COLO668 (cell line): ENCODE data around the gene DLGAP3.

Experiments used
- DNase-seq: peaks from one replicate; lab custom pipeline; 2025; ENCODE audit not compliant: unreplicated experiment; lab: John Stamatoyannopoulos, UW

DLGAP3 gene

DNA sequence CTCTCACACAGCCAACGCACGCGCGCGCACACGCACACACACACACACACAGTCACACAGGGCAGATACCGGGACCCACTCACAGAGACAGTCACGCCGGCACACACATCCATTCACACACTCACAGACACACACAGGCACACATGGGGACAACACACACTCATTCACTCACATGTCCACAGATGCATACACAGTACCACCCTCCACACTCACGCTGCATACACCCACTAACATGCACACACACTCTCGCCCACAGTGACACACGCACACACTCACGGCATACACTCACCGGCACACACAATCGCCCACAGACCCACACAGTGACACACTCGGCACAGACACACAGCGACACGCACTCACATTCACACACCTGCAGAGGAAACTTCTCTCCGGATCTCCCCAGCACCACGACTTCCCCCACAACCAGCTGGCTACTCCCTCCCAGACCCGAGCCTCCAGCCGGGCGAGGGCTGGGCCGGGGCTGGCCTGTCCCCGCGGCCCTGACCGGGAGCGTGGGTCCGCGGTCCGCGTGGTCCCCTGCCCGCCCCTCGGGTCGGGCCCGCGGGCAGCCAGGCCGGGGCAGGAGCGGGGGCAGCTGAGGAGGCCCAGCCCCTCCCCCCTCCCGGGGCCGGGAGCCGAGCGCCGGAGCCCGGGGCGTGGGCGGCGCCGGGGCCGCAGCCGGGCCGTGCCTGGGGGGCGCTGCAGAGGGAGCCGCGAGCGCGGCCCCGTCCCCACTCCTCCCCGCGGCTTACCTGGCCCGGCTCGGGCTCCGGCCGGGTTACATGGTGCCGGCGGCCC is 552 bp downstream of the DLGAP3 start:
- DNase-seq = peak; percentile 62

DNA sequence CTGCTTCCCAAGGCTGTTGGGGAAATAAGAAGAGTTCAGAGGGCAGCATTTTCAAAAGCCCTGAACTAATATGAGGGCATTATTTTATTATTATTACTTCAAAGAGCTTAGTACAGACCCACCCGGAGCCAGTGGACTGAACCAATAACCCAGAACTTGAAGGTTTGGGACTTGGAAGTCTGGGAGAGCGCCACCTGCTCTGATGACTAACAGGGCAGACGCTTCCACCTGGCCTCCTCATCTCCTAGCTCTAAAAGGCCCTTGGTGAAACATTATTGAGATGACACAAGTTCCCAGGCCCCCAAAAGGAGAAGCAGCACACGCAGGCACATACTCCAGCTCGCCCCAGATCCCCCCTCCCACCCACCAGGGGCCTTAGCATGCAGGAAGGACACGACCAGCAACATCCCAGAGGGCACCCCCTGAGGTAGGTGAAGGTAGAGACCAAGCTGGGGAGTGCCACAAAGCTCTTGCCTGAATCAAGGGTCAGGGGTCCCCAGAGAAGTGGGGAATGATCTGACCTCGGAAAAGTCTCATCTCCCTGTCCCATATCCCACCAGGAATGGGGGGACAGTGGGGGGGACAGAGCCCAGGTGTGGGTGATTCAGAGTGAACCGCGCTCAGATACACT is 1.3 kb downstream of the DLGAP3 start:
- no peak for DNase-seq

DNA sequence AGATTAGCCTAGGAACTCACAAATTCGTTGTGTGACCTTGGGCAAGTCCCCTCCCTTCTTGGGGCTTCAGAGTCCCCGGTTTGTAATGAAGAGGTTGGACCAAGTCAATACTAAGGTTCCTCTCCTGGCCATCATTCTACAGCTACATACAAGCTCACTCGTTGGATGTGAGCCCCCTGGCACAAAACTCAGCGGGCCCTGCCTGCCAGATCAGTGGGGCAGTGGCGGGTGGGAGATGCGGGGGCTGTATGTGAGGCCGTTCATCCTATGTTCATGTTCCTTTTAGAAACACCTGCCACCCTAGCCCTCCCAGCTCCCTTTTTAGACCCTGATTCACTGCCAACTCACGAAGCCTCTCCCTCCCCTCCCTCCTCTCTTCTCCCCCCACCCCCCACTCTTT is 2.1 kb downstream of the DLGAP3 start:
- no peak for DNase-seq

DNA sequence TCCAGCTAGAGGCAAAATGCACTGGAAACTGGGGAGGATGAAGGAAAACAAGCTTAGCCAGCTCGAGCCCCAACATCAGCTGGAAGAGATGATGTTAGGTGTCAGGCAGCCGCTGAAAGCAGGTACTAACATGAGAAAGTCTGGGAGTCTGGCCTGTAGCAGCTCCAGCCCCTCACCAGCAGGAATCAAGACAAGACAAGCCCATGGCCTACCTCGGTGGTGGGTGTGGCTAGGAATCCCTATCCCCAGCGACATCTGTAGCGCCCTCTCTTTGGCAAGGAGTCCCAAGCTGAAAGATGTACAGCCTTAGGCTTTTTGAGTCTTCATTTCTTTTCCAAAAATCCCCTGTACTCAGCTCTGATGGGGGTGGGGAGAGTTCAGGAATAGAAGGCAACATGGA is 2.6 kb downstream of the DLGAP3 start:
- no peak for DNase-seq

DNA sequence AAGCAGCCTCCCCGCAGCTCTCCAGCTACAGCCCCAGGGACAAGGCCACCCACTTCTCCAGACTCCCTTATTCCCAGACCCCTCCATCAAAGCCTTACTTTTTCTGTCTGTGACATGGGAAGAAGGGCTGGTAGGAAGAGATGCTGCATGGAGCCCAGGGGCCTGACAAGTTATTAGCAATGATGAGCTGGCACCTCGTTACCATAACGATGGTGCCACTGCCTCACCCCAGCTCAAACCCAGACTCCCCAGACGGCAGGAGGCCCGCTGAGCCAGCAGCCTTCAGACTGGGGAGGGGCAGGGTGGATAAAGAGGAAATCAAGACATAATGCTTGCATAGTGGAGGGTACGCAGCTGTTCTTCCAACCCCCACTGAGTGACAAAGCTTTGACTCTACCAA is 3.3 kb downstream of the DLGAP3 start:
- DNase-seq = no peak

DNA sequence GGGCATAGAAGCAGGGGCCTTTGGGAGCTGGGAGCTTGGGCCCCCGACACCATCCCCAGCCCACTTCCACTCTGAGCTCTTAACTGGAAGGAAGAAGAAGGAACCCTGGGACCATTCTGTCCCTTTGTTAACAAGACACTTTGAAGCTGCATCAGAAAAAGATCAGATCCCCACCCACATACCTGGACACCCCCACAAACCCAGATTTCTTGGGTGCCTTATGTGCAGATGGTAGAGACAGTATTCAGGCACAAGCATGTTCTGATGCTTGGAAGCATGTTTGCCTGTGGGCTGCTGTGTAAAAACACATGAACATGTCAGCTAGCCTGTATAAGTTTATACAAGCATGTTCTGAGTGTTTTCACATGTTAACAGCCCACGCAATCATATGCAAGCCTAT is 3.7 kb downstream of the DLGAP3 start:
- DNase-seq = no peak

DNA sequence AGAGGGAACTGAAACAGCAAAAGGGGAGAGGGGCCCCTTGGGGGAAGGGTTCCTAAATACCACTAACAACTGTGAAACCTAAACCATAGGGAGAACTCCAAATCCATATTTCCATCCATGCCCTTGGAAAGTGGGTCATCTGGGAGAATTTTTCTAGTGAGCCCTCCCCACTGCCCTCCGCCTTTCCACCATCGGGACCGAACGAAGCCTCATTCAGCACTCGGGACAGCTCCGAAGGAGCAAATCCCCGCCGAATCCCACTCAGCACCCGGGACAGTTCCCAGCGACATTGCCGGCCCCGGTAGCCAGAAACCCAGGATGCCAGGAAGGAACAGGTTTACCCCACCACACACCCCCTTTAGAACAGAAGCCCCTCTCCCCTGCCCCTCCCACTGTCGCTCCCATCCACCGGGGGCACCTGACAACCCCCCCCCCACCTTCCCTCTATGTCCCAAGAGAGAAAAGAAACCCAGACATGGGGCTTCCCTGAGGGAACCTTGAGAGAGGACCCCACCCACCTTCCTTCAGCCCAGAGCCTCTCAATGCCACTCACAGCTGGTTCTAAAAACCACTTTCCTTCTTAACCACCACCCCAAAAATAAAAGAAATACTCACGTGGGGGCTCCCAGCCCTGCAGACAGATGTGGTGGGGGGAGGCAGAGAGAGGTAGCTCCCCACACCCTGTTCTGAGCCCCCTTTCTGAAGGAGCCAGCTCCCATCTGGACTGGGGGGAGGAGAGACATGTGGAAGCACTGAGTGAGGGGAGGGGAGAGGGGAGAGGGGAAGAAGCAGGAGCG is 4.5 kb downstream of the DLGAP3 start:
- no peak for DNase-seq

DNA sequence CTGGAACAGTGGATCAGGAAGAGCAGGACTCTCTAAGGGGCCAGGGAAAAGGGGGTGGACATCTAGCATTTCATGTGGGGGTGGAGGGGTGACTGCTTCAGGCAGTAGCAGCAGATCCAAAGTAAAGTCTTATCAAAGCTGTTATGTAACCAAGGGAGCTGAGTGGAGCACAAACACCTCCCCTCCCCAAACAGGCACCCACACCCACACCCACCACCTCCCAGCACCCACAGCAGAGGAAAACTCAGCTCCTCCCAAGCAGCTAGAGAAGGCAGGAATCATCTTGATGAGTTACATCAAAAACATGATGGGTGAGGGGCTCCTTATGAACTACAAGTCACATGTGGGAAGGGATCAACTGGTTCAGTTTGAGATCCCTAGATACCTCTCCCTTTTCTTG is 6.0 kb downstream of the DLGAP3 start:
- no peak for DNase-seq

DNA sequence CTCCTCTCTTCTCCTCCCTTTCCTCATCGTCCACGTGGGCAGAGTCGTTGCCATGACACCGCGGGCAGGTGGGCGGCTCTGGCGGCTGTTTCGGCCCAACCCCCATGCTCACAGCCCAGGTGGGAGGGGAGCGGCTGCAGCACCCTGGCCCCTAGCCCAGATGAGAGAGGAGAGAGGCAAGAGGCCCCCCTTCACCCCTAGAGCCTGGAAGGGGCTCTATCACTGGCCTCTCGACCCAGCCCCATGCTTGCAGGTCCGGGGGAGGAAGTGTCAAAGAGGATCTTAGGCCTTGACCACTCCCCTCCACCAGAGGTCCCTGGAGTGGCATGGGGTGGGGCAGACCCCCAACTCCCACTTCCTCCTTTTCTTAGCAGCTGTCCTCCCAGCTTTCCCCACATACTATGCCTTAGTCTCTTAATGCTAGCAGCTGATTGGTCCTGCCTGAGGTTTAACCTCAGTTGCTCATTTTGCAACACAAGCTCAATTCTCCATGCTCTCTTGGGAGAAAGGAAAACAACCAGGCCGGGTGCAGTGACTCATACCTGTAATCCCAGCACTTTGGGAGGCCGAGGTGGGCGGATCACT is 10.4 kb downstream of the DLGAP3 start:
- peak; percentile 29 for DNase-seq

DNA sequence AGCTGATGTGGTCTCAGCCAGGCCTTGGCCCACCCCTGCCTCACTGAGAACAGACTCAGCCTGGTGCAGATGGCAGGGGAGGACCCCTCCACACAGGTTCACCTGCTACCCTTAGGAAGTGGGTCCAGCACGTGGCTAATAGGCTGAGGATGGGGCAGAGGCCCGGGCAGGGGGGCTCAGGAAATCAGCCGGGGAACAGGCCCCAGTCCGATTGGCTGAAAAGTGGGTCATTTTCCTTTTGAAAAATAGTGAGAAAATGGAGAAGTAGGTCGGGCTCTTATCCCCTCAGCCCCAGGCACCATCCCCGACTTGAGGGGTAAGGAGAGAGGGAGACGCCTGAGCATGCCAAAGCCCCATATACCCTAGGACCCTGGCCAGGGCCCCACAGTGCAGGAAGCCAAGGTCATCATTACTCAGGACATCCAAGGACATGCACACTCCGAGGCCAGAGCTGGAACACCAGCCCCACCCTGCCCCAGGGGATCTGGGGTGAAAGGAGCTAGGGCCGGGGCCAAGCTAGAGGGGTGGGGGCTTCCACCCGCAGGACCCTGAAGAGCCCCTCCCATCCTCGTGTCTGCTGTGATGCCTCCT is 11.0 kb downstream of the DLGAP3 start:
- DNase-seq = no peak

DNA sequence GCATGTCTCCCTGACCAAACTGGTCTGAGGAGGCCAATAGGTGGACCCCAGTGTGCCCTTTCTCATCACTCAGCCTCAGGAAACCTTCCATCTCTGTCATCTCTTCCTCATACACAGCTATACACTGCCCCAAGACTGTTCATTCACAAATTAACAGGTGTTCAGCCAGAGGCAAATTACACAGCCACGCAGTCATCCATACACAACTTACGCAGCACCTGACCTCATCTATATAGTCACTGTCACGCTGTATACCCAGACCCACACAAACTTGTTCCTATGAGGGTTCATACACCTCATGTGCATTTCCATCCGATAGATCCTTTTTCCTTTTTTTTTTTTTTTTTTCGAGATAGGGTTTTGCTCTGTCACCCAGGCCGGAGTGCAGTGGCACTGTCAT is 12.4 kb downstream of the DLGAP3 start:
- no peak for DNase-seq

DNA sequence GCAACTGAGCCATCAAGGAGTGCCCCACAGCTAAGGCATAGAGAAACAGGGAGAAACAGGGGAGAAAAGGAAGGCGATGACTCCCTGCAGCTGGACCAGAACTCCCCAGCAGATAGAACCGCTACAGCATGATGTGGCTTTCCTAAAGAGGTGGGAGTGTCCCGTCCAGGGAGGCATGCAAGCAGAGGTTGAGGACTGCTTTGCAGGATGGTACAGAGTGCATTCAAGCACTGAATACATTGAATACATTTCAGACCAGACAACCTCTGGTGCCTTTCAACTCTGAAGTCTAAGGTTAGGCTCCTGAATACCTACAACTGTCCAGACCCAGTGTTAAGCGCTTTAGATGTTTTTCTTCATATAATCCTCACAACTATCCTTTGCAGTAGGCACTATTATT is 13.3 kb downstream of the DLGAP3 start:
- DNase-seq = no peak

DNA sequence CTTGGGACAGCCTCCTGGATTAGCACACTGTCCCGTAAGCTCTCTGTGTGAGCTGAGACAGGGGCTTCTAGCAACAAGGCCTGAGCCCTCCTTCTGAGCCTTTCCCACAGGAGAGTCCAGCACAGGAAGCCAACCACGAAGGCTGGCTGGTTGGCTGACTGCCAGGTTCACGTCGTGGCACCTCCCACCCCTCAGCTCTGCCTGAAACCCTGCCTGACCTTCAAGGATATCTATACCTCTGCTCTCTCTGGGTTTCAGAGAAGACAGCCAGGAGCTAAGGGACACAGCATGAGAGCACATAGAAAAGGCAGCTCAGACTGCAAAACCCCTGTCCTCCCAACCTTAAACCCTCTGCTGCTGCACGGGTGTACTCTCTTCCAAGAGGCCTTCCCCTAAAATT is 13.9 kb downstream of the DLGAP3 start:
- DNase-seq = peak; percentile 55

DNA sequence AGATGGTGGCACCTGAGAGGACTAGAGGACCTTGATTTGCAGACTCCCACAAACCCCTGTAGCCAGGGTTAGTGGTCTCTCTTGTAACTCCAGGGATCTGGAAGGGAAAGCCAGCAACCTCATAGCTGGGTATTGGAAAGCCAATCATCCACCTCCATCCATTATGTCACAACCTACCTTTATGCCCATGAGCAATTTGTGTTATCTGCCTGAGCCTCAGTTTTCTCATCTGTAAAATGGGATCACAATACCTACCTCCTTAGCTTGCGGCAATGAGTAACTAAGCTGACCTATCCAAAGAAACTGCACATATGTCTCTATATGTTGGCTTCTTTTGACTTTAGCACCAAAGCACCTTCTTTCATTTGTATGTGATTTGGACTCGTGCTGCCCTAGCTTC is 14.5 kb downstream of the DLGAP3 start:
- DNase-seq = no peak

DNA sequence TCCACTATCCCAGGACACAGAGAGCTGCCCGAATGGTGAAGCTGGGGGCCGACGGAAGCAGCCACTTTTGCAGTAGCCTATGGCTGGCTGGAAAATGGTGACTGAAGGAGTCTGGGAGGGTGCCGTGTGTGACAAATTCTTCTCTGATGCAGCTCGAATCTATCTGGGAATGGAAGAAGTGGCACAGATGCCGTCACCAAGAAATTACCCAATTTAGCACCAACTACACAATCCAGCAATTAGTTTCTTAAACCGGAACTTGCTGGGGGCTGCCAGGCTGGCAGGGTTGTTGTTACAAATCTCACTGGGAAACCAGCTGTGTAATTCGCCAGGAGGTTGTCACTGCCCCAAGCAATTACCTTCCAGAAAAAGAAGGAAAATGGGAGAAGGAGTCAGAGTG is 18.0 kb downstream of the DLGAP3 start:
- DNase-seq = no peak

DNA sequence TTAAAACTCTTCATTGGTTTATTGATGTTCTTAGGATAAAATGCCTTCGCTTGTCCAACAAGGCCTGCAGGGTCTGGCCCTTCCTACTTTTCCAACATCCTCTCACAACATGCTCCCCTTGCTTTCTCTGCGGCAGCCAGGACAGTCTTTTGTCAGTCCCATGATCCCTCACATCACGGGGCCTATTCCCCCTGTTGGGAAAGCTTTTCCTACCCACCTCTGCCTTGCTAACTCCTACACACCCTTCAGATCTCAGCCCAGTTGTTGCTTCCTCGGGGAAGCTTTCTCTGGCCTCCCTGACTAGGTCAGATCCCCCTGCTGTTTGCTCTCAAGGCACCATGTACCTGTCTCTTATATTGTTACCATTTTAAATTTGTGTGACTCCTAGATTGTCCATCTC is 19.0 kb downstream of the DLGAP3 start:
- no peak for DNase-seq

DNA sequence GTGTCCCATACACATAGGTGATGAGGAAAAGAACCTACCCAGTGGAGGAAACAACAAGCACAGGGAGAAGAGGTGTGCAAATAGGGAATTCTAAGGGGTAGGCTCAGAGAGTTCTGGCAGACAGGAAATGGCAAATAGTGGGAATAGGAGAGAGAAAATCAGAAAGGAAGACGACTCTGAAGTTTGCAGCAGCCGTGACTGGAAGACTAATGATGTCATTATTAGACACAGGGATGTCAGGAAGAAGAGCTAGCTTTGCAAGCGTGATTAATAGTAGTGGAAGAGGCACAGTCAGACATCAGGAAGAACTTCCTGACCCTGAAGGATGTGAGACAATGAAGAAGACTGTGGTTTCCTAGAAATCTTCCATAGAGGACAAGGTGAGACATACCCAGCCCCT is 21.1 kb downstream of the DLGAP3 start:
- DNase-seq = no peak

DNA sequence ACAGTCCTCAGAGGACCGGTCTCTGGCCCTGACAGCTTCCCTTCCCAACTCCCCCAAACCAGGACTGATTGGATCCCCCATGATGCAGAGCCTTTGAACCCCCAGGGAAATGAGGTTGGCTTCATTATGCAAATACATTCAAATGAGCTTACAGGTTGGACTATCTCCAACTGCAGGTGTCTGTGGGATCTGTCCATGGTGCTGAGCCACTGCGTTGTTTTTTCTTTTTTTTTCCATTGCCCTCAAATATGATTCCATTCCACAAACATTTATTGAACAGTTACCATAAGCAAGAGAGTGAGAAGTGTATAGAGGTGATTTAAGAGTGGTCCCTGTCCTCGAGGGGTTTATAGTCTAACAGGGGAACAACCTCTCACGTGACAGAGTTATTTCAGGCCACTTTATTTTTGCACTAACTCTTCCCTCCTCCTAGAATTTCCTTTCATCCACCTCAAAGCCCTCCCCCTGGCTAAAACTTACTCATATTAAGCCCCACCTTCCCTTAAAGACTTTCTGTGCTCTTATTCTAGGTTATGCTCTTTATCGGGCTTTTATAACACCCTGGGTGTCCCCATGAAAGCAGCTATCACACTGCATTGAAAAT is 21.9 kb downstream of the DLGAP3 start:
- no peak for DNase-seq

DNA sequence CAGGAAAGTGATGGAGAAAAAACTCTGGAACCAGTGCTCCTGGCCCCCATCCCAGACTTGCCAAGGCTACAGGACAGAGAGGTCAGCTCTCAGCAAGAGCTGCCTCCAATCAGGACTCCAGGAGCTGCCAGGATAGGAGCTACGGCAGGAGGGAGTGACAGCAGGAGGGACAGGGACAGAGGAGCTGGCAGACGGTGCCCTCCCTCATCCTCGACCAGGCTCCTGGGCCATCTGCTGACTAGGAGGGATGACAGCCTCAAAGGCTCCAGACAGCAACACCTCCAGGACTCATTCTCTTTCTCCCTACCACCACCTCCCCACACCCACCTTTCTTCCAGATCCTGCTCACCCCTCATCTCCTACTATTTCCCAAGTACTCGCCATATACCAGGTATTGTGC is 22.7 kb downstream of the DLGAP3 start:
- DNase-seq = no peak

DNA sequence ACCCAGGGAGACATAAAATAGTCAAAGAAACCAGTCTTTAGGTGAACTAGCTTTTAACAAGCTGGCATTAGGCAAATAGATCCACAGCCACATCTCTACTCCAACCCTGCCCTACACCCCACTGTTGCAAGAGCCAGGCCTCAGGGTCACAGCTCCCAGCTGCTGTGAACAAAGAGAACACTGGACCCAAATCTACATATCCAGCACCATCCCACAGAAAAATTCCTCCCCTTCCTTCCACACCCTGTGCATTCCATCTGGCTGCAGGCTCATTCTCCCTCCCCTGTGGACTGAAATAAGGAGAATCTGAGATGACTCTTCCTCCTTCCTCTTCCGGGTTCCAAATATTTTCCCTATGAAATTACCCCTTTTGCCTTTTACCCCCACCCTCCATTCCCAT is 23.2 kb downstream of the DLGAP3 start:
- no peak for DNase-seq

DNA sequence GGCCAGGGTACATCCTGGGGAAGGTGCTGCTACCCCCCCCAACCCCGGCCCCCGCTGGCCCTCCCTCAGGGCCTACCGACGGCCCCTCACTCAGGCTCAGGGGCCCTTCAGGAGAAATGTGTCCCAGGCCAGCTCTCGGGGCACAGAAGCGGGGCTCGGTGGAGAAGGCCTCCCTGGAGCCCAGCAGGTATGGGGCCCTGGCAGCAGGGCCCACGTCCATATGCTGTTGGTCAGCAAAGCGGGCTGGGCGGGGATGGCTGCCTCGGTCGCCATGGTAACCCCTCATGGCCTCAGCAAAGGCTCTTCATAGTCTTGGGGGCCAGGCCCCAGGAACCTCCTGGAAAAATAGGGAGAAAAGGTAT is 24.4 kb downstream of the DLGAP3 start:
- no peak for DNase-seq
